HepG2 (cell line): Measurements from ENCODE around the gene IL1R1. TPM values are rescaled to one million over a fixed set of nuclear protein-coding genes. Genes with fewer than 3 reads are reported as not detected.

Experiments used
- ATF7 ChIP-seq, 2 experiments: fragments of 450-650 bp in 1 of 2; sonication (generic) in 1 of 2; formaldehyde crosslinking in 1 of 2; IDR thresholded peaks; 2 replicates each; pipeline versions ENCODE4 v1.4.0 to v1.6.1; 2016 to 2020; ENCODE audit warnings: antibody characterized with exemption in 1 of 2, mild to moderate bottlenecking in 1 of 2, missing genetic modification reagents in 1 of 2
- CCAR2 ChIP-seq: fragments of 200-400 bp; formaldehyde crosslinking; optimal IDR thresholded peaks from 2 replicates; pipeline ENCODE3; 2018; ENCODE audit warnings: low read depth, mild to moderate bottlenecking, low read length, moderate library complexity
- CREB1 ChIP-seq, 2 experiments: fragments of 450-650 bp in 1 of 2; IDR thresholded peaks; 2 replicates each; pipeline ENCODE4 v1.6.1; 2016 to 2017; ENCODE audit warnings: control low read depth in 1 of 2, mild to moderate bottlenecking in 1 of 2, missing compliant biosample characterization in 1 of 2, missing genetic modification characterization in 1 of 2
- ERF ChIP-seq: IDR thresholded peaks from 2 replicates; pipeline ENCODE4 v1.6.1; 2018; ENCODE audit warnings: missing biosample characterization, missing genetic modification reagents
- HNF4A ChIP-seq: sonication (generic); formaldehyde crosslinking; IDR thresholded peaks from 2 replicates; pipeline ENCODE4 v1.4.0; 2020; ENCODE audit warnings: missing genetic modification reagents
- HNRNPH1 ChIP-seq: fragments of 200-400 bp; formaldehyde crosslinking; optimal IDR thresholded peaks from 2 replicates; pipeline ENCODE3; 2017; ENCODE audit warnings: mild to moderate bottlenecking, low read depth, low read length
- HOXD1 ChIP-seq: sonication (generic); formaldehyde crosslinking; IDR thresholded peaks from 2 replicates; pipeline ENCODE4 v1.5.0; 2020; ENCODE audit warnings: missing genetic modification reagents
- KAT2B ChIP-seq: fragments of 150-350 bp; IDR thresholded peaks from 2 replicates; pipeline ENCODE4 v1.6.1; 2014; ENCODE audit warnings: low read depth, low read length, borderline replicate concordance
- KLF9 ChIP-seq: IDR thresholded peaks from 2 replicates; pipeline ENCODE4 v1.6.1; 2016; ENCODE audit warnings: low read depth
- SAFB2 ChIP-seq: sonication (generic); formaldehyde crosslinking; IDR thresholded peaks from 2 replicates; pipeline ENCODE4 v1.5.1; 2020; ENCODE audit warnings: missing genetic modification reagents, low read depth, mild to moderate bottlenecking, borderline replicate concordance
- SP4 ChIP-seq: sonication (generic); formaldehyde crosslinking; IDR thresholded peaks from 2 replicates; pipeline ENCODE4 v1.8.1; 2023; ENCODE audit warnings: mild to moderate bottlenecking, missing genetic modification reagents
- ZFP36 ChIP-seq: fragments of 150-350 bp; IDR thresholded peaks from 2 replicates; pipeline ENCODE4 v1.6.1; 2018; ENCODE audit warnings: borderline replicate concordance, low read length, low read depth; ENCODE audit not compliant: partially characterized antibody
- ZNF34 ChIP-seq: sonication (generic); formaldehyde crosslinking; IDR thresholded peaks from 2 replicates; pipeline ENCODE4 v1.4.0; 2020; ENCODE audit warnings: mild to moderate bottlenecking, missing genetic modification reagents, borderline replicate concordance
- ZNF354B ChIP-seq: sonication (generic); formaldehyde crosslinking; IDR thresholded peaks from 2 replicates; pipeline ENCODE4 v1.8.0; 2022; ENCODE audit warnings: mild to moderate bottlenecking, missing genetic modification reagents
- ZNF383 ChIP-seq: sonication (generic); formaldehyde crosslinking; IDR thresholded peaks from 2 replicates; pipeline ENCODE4 v1.4.0; 2020; ENCODE audit warnings: missing genetic modification reagents, mild to moderate bottlenecking, borderline replicate concordance
- polyA plus RNA-seq, 8 experiments: library from polyadenylated mRNA; depleted of rRNA in 3 of 8; stranded (reverse) in 7 of 8; unstranded in 1 of 8; fragments of >200 nt; fragmentation: Illumina TruSeq in 4 of 8; extraction: Trizol in 4 of 8; gene quantifications; 2 replicates each; pipeline versions ENCODE4 v1.2.1 to v1.2.3, GENCODE V29; 2011 to 2016; ENCODE audit warnings: low read depth in 4 of 8, missing spikeins in 1 of 8, mixed read lengths in 1 of 8; ENCODE audit not compliant: insufficient read depth in 1 of 8
- total RNA-seq, 5 experiments: library from RNA; depleted of rRNA; stranded (reverse); fragments of >200 nt; fragmentation: Illumina TruSeq; extraction: Trizol; gene quantifications; 2 replicates each; pipeline ENCODE4 v1.2.3, GENCODE V29; 2016; ENCODE audit warnings: low read depth in 1 of 5
- TF ChIP-seq, protein P1 (sequence below): sonication (generic); formaldehyde crosslinking; IDR thresholded peaks from 2 replicates; pipeline ENCODE4; 2020; ENCODE audit warnings: missing genetic modification reagents, mild to moderate bottlenecking, borderline replicate concordance
- TF ChIP-seq, protein P2 (sequence below): sonication (generic); formaldehyde crosslinking; IDR thresholded peaks from 2 replicates; pipeline ENCODE4 v1.4.0; 2020; ENCODE audit warnings: missing genetic modification reagents
- TF ChIP-seq, protein P3 (sequence below): IDR thresholded peaks from 2 replicates; pipeline ENCODE4 v1.6.1; 2016; ENCODE audit warnings: low read depth
- TF ChIP-seq, protein P4 (sequence below): sonication (generic); formaldehyde crosslinking; IDR thresholded peaks from 2 replicates; pipeline ENCODE4 v1.4.0; 2020; ENCODE audit warnings: mild to moderate bottlenecking, missing genetic modification reagents, borderline replicate concordance
- TF ChIP-seq, protein P5 (sequence below): sonication (generic); formaldehyde crosslinking; IDR thresholded peaks from 2 replicates; pipeline ENCODE4 v1.9.0; 2021; ENCODE audit warnings: missing genetic modification reagents, mild to moderate bottlenecking, borderline replicate concordance

The IL1R1 gene
- total and polyA plus RNA-seq, 2 of the 13 experiments (the other 11 are each of a cell fraction or from before 2014, with no cell fraction given): 38.0 to 93.1 TPM

DNA sequence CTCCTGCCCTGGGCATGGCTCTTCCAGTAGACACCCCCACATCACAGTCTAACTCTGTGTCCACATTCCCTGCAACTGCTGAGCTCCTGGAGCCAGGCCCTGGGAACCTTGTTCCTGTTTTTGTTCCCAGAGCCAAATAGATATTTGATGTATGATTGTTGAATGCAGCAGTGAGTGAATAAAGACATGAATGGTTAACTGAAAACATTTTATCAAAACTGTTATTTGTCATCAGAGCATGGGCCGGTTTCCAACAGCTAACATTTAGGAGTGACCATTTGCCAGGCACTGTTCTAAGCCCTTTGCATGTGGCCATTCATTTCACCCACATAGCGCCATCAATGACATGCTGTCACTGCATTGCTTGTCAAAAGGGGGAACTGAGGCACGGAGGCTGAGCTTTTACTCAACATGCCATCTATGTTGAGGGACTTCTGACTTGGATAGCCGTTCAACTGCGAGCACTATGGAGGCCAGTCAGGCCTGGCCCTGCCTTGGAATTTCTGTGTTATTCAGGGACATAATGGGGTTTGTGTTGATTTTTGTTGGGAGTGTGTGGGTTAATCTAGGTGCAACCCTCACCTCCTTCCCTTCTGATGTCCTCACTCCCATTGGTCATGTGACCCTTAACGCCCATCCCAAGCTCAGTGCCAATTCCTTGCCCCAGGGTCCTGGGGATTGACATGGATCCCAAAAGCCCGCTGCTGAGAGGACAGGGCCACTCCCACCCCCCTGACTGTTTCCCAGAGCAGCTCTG lies 12.6 kb downstream of the IL1R1 start (continued):
- TF ChIP-seq, protein P1, sequence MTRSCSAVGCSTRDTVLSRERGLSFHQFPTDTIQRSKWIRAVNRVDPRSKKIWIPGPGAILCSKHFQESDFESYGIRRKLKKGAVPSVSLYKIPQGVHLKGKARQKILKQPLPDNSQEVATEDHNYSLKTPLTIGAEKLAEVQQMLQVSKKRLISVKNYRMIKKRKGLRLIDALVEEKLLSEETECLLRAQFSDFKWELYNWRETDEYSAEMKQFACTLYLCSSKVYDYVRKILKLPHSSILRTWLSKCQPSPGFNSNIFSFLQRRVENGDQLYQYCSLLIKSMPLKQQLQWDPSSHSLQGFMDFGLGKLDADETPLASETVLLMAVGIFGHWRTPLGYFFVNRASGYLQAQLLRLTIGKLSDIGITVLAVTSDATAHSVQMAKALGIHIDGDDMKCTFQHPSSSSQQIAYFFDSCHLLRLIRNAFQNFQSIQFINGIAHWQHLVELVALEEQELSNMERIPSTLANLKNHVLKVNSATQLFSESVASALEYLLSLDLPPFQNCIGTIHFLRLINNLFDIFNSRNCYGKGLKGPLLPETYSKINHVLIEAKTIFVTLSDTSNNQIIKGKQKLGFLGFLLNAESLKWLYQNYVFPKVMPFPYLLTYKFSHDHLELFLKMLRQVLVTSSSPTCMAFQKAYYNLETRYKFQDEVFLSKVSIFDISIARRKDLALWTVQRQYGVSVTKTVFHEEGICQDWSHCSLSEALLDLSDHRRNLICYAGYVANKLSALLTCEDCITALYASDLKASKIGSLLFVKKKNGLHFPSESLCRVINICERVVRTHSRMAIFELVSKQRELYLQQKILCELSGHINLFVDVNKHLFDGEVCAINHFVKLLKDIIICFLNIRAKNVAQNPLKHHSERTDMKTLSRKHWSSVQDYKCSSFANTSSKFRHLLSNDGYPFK (CRISPR knock-in tag): peak; percentile 38; the same call in 1 of the 2 replicates
- no peak for TF ChIP-seq ZFP36
- TF ChIP-seq ZNF34: no peak
- TF ChIP-seq ATF7 (IDR thresholded peaks at IDR 0.05): no peak
- TF ChIP-seq ATF7 (CRISPR knock-in tag; IDR thresholded peaks at IDR 0.05): no peak
- TF ChIP-seq, protein P2, sequence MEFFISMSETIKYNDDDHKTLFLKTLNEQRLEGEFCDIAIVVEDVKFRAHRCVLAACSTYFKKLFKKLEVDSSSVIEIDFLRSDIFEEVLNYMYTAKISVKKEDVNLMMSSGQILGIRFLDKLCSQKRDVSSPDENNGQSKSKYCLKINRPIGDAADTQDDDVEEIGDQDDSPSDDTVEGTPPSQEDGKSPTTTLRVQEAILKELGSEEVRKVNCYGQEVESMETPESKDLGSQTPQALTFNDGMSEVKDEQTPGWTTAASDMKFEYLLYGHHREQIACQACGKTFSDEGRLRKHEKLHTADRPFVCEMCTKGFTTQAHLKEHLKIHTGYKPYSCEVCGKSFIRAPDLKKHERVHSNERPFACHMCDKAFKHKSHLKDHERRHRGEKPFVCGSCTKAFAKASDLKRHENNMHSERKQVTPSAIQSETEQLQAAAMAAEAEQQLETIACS (CRISPR knock-in tag): no peak
- no peak for TF ChIP-seq HNRNPH1
- TF ChIP-seq KLF9 (CRISPR knock-in tag): no peak
- TF ChIP-seq, protein P3, sequence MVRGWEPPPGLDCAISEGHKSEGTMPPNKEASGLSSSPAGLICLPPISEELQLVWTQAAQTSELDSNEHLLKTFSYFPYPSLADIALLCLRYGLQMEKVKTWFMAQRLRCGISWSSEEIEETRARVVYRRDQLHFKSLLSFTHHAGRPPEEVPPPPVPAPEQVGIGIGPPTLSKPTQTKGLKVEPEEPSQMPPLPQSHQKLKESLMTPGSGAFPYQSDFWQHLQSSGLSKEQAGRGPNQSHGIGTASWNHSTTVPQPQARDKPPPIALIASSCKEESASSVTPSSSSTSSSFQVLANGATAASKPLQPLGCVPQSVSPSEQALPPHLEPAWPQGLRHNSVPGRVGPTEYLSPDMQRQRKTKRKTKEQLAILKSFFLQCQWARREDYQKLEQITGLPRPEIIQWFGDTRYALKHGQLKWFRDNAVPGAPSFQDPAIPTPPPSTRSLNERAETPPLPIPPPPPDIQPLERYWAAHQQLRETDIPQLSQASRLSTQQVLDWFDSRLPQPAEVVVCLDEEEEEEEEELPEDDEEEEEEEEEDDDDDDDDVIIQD: no peak
- TF ChIP-seq, protein P4, sequence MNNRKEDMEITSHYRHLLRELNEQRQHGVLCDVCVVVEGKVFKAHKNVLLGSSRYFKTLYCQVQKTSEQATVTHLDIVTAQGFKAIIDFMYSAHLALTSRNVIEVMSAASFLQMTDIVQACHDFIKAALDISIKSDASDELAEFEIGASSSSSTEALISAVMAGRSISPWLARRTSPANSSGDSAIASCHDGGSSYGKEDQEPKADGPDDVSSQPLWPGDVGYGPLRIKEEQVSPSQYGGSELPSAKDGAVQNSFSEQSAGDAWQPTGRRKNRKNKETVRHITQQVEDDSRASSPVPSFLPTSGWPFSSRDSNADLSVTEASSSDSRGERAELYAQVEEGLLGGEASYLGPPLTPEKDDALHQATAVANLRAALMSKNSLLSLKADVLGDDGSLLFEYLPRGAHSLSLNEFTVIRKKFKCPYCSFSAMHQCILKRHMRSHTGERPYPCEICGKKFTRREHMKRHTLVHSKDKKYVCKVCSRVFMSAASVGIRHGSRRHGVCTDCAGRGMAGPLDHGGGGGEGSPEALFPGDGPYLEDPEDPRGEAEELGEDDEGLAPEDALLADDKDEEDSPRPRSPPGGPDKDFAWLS (CRISPR knock-in tag): no peak
- no peak for TF ChIP-seq CCAR2
- TF ChIP-seq ZNF354B (CRISPR knock-in tag): 0 out of 2 replicates have a peak, but pooled peaks have one; percentile 23
- no peak for TF ChIP-seq HNF4A (CRISPR knock-in tag)
- no peak for TF ChIP-seq CREB1 (IDR thresholded peaks at IDR 0.05)
- TF ChIP-seq CREB1 (CRISPR knock-in tag; IDR thresholded peaks at IDR 0.05): no peak
- no peak for TF ChIP-seq SAFB2 (CRISPR knock-in tag)
- no peak for TF ChIP-seq ERF (CRISPR knock-in tag)
- TF ChIP-seq SP4 (CRISPR knock-in tag): no peak
- TF ChIP-seq ZNF383: no peak
- TF ChIP-seq, protein P5, sequence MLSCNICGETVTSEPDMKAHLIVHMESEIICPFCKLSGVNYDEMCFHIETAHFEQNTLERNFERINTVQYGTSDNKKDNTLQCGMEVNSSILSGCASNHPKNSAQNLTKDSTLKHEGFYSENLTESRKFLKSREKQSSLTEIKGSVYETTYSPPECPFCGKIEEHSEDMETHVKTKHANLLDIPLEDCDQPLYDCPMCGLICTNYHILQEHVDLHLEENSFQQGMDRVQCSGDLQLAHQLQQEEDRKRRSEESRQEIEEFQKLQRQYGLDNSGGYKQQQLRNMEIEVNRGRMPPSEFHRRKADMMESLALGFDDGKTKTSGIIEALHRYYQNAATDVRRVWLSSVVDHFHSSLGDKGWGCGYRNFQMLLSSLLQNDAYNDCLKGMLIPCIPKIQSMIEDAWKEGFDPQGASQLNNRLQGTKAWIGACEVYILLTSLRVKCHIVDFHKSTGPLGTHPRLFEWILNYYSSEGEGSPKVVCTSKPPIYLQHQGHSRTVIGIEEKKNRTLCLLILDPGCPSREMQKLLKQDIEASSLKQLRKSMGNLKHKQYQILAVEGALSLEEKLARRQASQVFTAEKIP (CRISPR knock-in tag): no peak
- TF ChIP-seq KAT2B: no peak
- no peak for TF ChIP-seq HOXD1 (CRISPR knock-in tag)
